HEK293 (cell line): ENCODE results near the gene ZSWIM3.

ENCODE experiments used
- CTCF ChIA-PET: fragments of 350-600 bp; formaldehyde crosslinking; extraction: SDS; loops from one replicate; lab custom pipeline; 2021; ENCODE audit warnings: antibody characterized with exemption; lab: Yijun Ruan, JAX
- POLR2A ChIA-PET: fragments of 300-600 bp; formaldehyde crosslinking; extraction: SDS; loops from one replicate; lab custom pipeline; 2020; ENCODE audit warnings: antibody characterized with exemption, inconsistent platforms; lab: Yijun Ruan, JAX
- H3K27ac ChIP-seq: fragments of 200-500 bp; sonication (Bioruptor generic); 2 replicates; pipeline ENCODE4 v1.5.1; 2014; ENCODE audit warnings: low read depth, low read length, control low read depth, inconsistent platforms; ENCODE audit errors: extremely low read depth
- H3K36me3 ChIP-seq, 2 experiments: fragments of 200-500 bp in 1 of 2; sonication (Bioruptor generic) in 1 of 2; 1 replicate in 1 of 2; 2 replicates in 1 of 2; pipeline ENCODE4 v1.5.1; 2014 to 2017; ENCODE audit warnings: inconsistent platforms in 2 of 2, low read length in 2 of 2; ENCODE audit not compliant: control insufficient read depth in 2 of 2, insufficient read depth in 1 of 2
- H3K4me1 ChIP-seq: fragments of 200-500 bp; sonication (Bioruptor generic); 2 replicates; pipeline ENCODE4 v1.5.1; 2014; ENCODE audit warnings: mild to moderate bottlenecking, low read length, inconsistent platforms; ENCODE audit not compliant: control insufficient read depth, insufficient read depth
- H3K4me3 ChIP-seq: 2 replicates; pipeline ENCODE4 v1.5.1; 2011; ENCODE audit warnings: low read depth, mild to moderate bottlenecking, control low read depth, low read length, moderate library complexity
- H3K9me3 ChIP-seq: fragments of 200-500 bp; sonication (Bioruptor generic); 2 replicates; pipeline ENCODE4 v1.5.1; 2014; ENCODE audit warnings: low read depth, low read length, inconsistent platforms; ENCODE audit not compliant: control insufficient read depth, insufficient read depth
- GFI1B ChIP-seq: fragments of 450-650 bp; formaldehyde crosslinking; IDR thresholded peaks from 2 replicates; pipeline ENCODE4 v1.5.1; 2016; ENCODE audit warnings: missing biosample characterization, missing genetic modification characterization
- HOXA7 ChIP-seq: sonication (generic); formaldehyde crosslinking; IDR thresholded peaks from 2 replicates; pipeline ENCODE4 v1.8.1; 2022; ENCODE audit warnings: missing genetic modification reagents, borderline replicate concordance
- OSR2 ChIP-seq: fragments of 450-650 bp; formaldehyde crosslinking; IDR thresholded peaks from 2 replicates; pipeline ENCODE4 v1.5.1; 2016; ENCODE audit warnings: missing biosample characterization, missing genetic modification characterization
- ZBTB21 ChIP-seq: fragments of 450-650 bp; formaldehyde crosslinking; IDR thresholded peaks from 2 replicates; pipeline ENCODE4 v1.5.1; 2017; ENCODE audit warnings: missing biosample characterization, missing genetic modification characterization
- ZBTB48 ChIP-seq: fragments of 450-650 bp; formaldehyde crosslinking; IDR thresholded peaks from 2 replicates; pipeline ENCODE4 v1.5.1; 2016; ENCODE audit warnings: missing biosample characterization, missing genetic modification characterization
- ZBTB8A ChIP-seq: fragments of 450-650 bp; formaldehyde crosslinking; IDR thresholded peaks from 2 replicates; pipeline ENCODE4 v1.5.1; 2016; ENCODE audit warnings: missing biosample characterization, missing genetic modification characterization
- ZNF138 ChIP-seq: fragments of 450-650 bp; formaldehyde crosslinking; IDR thresholded peaks from 2 replicates; pipeline ENCODE4 v1.5.1; 2016; ENCODE audit warnings: missing biosample characterization, missing genetic modification characterization, borderline replicate concordance
- ZNF394 ChIP-seq: fragments of 450-650 bp; formaldehyde crosslinking; IDR thresholded peaks from 2 replicates; pipeline ENCODE4 v1.5.1; 2016; ENCODE audit warnings: missing biosample characterization, missing genetic modification characterization, mild to moderate bottlenecking, moderate library complexity, borderline replicate concordance
- ZNF416 ChIP-seq: fragments of 450-650 bp; formaldehyde crosslinking; IDR thresholded peaks from 2 replicates; pipeline ENCODE4 v1.5.1; 2016; ENCODE audit warnings: missing biosample characterization, missing genetic modification characterization
- ZNF555 ChIP-seq: fragments of 450-650 bp; formaldehyde crosslinking; conservative IDR thresholded peaks from 2 replicates; pipeline ENCODE4 v1.5.1; 2017; ENCODE audit warnings: missing biosample characterization, mild to moderate bottlenecking, missing genetic modification characterization, inconsistent platforms
- ZNF660 ChIP-seq: fragments of 450-650 bp; IDR thresholded peaks from 2 replicates; pipeline ENCODE4 v1.5.1; 2018; ENCODE audit warnings: missing biosample characterization, mild to moderate bottlenecking, missing genetic modification characterization
- ZNF791 ChIP-seq: fragments of 450-650 bp; formaldehyde crosslinking; IDR thresholded peaks from 2 replicates; pipeline ENCODE4 v1.5.1; 2016; ENCODE audit warnings: missing biosample characterization, missing genetic modification characterization
- ZSCAN30 ChIP-seq: fragments of 450-650 bp; IDR thresholded peaks from 2 replicates; pipeline ENCODE4 v1.5.1; 2018; ENCODE audit warnings: missing biosample characterization, mild to moderate bottlenecking, missing genetic modification characterization, moderate library complexity
- TF ChIP-seq, protein P1 (sequence below): fragments of 450-650 bp; formaldehyde crosslinking; IDR thresholded peaks from 2 replicates; pipeline ENCODE4 v1.5.1; 2016; ENCODE audit warnings: missing biosample characterization, missing genetic modification characterization
- TF ChIP-seq, protein P2 (sequence below): fragments of 450-650 bp; formaldehyde crosslinking; IDR thresholded peaks from 2 replicates; pipeline ENCODE4 v1.5.1; 2016; ENCODE audit warnings: missing biosample characterization, missing genetic modification characterization
- TF ChIP-seq, protein P3 (sequence below): fragments of 450-650 bp; formaldehyde crosslinking; IDR thresholded peaks from 2 replicates; pipeline ENCODE4 v1.5.1; 2017; ENCODE audit warnings: missing biosample characterization, missing genetic modification characterization
- TF ChIP-seq, protein P4 (sequence below): fragments of 450-650 bp; formaldehyde crosslinking; IDR thresholded peaks from 2 replicates; pipeline ENCODE4 v1.5.1; 2016; ENCODE audit warnings: missing biosample characterization, missing genetic modification characterization
- TF ChIP-seq, protein P5 (sequence below): fragments of 450-650 bp; formaldehyde crosslinking; IDR thresholded peaks from 2 replicates; pipeline ENCODE4 v1.5.1; 2016; ENCODE audit warnings: missing biosample characterization, missing genetic modification characterization

ZSWIM3 gene

DNA sequence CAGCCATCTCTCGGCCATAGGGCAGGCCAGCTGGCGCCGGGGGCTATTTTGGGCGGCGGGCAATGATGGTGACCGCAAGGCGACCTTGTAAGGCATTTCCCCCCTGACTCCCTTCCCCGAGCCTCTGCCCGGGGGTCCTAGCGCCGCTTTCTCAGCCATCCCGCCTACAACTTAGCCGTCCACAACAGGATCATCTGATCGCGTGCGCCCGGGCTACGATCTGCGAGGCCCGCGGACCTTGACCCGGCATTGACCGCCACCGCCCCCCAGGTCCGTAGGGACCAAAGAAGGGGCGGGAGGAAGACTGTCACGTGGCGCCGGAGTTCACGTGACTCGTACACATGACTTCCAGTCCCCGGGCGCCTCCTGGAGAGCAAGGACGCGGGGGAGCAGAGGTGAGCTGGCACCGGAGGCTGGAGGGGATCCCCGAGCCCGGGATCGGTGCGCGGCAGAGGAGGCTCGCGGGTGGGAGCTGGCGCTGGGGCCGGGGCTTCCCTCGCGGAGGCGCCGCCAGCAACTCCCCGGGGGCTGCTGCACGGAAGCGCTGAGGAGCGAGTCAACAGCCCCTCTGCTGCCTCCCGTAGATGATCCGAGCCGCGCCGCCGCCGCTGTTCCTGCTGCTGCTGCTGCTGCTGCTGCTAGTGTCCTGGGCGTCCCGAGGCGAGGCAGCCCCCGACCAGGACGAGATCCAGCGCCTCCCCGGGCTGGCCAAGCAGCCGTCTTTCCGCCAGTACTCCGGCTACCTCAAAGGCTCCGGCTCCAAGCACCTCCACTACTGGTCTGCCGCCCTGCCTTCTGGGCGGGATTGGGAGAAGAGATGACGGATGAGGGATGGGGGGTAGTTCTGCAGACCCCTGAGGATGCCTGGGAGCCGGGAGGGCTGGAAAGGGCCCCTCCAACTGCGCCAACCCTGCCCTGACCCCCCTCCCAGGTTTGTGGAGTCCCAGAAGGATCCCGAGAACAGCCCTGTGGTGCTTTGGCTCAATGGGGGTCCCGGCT is 33.9 kb downstream of the ZSWIM3 start, which contains the start of the genes CTSA and NEURL2 (continued):
- no peak for TF ChIP-seq ZNF138 (tag by site-specific recombination)
- peak; percentile 32; the same call in 1 of the 2 replicates for TF ChIP-seq ZNF660
- TF ChIP-seq, protein P1, sequence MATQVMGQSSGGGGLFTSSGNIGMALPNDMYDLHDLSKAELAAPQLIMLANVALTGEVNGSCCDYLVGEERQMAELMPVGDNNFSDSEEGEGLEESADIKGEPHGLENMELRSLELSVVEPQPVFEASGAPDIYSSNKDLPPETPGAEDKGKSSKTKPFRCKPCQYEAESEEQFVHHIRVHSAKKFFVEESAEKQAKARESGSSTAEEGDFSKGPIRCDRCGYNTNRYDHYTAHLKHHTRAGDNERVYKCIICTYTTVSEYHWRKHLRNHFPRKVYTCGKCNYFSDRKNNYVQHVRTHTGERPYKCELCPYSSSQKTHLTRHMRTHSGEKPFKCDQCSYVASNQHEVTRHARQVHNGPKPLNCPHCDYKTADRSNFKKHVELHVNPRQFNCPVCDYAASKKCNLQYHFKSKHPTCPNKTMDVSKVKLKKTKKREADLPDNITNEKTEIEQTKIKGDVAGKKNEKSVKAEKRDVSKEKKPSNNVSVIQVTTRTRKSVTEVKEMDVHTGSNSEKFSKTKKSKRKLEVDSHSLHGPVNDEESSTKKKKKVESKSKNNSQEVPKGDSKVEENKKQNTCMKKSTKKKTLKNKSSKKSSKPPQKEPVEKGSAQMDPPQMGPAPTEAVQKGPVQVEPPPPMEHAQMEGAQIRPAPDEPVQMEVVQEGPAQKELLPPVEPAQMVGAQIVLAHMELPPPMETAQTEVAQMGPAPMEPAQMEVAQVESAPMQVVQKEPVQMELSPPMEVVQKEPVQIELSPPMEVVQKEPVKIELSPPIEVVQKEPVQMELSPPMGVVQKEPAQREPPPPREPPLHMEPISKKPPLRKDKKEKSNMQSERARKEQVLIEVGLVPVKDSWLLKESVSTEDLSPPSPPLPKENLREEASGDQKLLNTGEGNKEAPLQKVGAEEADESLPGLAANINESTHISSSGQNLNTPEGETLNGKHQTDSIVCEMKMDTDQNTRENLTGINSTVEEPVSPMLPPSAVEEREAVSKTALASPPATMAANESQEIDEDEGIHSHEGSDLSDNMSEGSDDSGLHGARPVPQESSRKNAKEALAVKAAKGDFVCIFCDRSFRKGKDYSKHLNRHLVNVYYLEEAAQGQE (tag by site-specific recombination), result peak; percentile 58
- no peak for TF ChIP-seq ZNF791 (tag by site-specific recombination)
- TF ChIP-seq ZSCAN30 (tag by site-specific recombination), result peak; percentile 71; the same call in 1 of the 2 replicates
- peak; percentile 90 for TF ChIP-seq ZBTB48
- TF ChIP-seq HOXA7 (CRISPR knock-in tag), result no peak
- TF ChIP-seq, protein P2, sequence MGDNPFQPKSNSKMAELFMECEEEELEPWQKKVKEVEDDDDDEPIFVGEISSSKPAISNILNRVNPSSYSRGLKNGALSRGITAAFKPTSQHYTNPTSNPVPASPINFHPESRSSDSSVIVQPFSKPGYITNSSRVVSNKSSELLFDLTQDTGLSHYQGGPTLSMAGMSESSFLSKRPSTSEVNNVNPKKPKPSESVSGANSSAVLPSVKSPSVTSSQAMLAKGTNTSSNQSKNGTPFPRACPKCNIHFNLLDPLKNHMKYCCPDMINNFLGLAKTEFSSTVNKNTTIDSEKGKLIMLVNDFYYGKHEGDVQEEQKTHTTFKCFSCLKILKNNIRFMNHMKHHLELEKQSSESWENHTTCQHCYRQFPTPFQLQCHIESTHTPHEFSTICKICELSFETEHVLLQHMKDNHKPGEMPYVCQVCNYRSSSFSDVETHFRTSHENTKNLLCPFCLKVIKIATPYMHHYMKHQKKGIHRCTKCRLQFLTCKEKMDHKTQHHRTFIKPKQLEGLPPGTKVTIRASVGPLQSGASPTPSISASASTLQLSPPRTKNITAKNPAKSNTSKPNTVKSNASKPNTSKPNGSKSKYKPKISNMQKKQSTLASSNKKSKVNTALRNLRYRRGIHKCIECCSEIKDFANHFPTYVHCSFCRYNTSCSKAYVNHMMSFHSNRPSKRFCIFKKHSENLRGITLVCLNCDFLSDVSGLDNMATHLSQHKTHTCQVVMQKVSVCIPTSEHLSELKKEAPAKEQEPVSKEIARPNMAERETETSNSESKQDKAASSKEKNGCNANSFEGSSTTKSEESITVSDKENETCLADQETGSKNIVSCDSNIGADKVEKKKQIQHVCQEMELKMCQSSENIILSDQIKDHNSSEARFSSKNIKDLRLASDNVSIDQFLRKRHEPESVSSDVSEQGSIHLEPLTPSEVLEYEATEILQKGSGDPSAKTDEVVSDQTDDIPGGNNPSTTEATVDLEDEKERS (tag by site-specific recombination), result no peak
- peak; percentile 70; the same call in 1 of the 2 replicates for TF ChIP-seq ZNF394 (tag by site-specific recombination)
- TF ChIP-seq, protein P3, sequence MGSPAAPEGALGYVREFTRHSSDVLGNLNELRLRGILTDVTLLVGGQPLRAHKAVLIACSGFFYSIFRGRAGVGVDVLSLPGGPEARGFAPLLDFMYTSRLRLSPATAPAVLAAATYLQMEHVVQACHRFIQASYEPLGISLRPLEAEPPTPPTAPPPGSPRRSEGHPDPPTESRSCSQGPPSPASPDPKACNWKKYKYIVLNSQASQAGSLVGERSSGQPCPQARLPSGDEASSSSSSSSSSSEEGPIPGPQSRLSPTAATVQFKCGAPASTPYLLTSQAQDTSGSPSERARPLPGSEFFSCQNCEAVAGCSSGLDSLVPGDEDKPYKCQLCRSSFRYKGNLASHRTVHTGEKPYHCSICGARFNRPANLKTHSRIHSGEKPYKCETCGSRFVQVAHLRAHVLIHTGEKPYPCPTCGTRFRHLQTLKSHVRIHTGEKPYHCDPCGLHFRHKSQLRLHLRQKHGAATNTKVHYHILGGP, result peak; percentile 62; the same call in 1 of the 2 replicates
- TF ChIP-seq, protein P4, sequence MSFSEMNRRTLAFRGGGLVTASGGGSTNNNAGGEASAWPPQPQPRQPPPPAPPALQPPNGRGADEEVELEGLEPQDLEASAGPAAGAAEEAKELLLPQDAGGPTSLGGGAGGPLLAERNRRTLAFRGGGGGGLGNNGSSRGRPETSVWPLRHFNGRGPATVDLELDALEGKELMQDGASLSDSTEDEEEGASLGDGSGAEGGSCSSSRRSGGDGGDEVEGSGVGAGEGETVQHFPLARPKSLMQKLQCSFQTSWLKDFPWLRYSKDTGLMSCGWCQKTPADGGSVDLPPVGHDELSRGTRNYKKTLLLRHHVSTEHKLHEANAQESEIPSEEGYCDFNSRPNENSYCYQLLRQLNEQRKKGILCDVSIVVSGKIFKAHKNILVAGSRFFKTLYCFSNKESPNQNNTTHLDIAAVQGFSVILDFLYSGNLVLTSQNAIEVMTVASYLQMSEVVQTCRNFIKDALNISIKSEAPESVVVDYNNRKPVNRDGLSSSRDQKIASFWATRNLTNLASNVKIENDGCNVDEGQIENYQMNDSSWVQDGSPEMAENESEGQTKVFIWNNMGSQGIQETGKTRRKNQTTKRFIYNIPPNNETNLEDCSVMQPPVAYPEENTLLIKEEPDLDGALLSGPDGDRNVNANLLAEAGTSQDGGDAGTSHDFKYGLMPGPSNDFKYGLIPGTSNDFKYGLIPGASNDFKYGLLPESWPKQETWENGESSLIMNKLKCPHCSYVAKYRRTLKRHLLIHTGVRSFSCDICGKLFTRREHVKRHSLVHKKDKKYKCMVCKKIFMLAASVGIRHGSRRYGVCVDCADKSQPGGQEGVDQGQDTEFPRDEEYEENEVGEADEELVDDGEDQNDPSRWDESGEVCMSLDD (tag by site-specific recombination), result peak; percentile 89

DNA sequence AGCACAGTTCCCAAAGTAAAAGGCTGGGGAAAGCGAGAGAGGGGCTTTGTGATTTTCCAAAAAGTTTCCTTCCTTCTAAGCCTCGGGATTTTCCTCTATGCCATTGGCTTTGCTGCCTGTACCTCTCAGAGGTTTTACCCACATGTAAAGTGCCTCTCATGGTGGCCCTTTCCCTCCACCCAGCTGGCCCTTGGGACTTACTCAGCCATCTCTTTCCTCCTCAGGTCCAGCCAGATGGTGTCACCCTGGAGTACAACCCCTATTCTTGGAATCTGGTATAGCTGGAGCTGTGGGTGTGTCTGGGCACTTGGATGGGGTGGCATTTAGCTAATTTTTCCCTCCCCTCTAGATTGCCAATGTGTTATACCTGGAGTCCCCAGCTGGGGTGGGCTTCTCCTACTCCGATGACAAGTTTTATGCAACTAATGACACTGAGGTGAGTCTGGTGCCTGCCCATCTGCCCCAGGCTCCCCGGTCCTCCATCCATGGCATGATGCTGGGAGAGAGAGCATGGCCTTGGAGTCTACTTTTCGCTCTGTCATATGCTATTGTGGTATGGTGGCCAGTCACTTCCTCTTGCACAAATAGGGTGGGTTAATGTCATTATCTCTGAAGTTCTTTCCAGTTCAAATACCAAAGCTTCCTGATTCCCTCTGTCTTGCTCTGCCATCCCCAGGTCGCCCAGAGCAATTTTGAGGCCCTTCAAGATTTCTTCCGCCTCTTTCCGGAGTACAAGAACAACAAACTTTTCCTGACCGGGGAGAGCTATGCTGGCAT is 34.8 kb downstream of the ZSWIM3 start:
- Histone ChIP-seq H3K4me3 (peak overlapping the region; percentile 90), H3K36me3 (peaks cover 0 to 40% of the 10 kb centered on the region in 2 experiments; a peak in 2 of 3 replicates), H3K9me3 (no peaks in the 10 kb centered on the region), H3K27ac (no peak overlapping the region), H3K4me1 (peaks cover 3% of the 10 kb centered on the region; the same call in 1 of the 2 replicates)
- TF ChIP-seq ZNF555 (tag by site-specific recombination) (no peak), GFI1B (tag by site-specific recombination) (no peak), ZBTB21 (tag by site-specific recombination) (no peak), ZBTB8A (no peak), OSR2 (tag by site-specific recombination) (no peak), ZNF416 (no peak)
- TF ChIP-seq, protein P5, sequence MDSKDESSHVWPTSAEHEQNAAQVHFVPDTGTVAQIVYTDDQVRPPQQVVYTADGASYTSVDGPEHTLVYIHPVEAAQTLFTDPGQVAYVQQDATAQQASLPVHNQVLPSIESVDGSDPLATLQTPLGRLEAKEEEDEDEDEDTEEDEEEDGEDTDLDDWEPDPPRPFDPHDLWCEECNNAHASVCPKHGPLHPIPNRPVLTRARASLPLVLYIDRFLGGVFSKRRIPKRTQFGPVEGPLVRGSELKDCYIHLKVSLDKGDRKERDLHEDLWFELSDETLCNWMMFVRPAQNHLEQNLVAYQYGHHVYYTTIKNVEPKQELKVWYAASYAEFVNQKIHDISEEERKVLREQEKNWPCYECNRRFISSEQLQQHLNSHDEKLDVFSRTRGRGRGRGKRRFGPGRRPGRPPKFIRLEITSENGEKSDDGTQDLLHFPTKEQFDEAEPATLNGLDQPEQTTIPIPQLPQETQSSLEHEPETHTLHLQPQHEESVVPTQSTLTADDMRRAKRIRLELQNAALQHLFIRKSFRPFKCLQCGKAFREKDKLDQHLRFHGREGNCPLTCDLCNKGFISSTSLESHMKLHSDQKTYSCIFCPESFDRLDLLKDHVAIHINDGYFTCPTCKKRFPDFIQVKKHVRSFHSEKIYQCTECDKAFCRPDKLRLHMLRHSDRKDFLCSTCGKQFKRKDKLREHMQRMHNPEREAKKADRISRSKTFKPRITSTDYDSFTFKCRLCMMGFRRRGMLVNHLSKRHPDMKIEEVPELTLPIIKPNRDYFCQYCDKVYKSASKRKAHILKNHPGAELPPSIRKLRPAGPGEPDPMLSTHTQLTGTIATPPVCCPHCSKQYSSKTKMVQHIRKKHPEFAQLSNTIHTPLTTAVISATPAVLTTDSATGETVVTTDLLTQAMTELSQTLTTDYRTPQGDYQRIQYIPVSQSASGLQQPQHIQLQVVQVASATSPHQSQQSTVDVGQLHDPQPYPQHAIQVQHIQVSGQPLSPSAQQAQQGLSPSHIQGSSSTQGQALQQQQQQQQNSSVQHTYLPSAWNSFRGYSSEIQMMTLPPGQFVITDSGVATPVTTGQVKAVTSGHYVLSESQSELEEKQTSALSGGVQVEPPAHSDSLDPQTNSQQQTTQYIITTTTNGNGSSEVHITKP (tag by site-specific recombination), result 0 out of 2 replicates have a peak, but pooled peaks have one; percentile 55
- ChIA-PET CTCF (interaction anchor here (0.5 to 1.6 kb wide), 4 partner anchors 16 to 41 kb away, joined by 3 to 4 read pairs (median 4); no protein-coding TSS in a partner anchor), POLR2A (interaction anchor here (0.7 kb wide), 1 partner anchor 13 kb away, joined by 3 read pairs; no protein-coding TSS in a partner anchor)
